Stimulated activated CD4-positive, alpha-beta T cell treated with anti-CD3 and anti-CD28 coated beads, Interleukin-4, amount 100 ng/mL, for 24 hours (primary cell): ENCODE results near the gene ZNF571.

Source experiments
- DNase-seq: peaks from one replicate; pipeline ENCODE4 v3.0.0-alpha.2; 2020

Gene ZNF571

GRCh38 chr19:37594304-37594981 is at the start of gene ZNF571, which contains the start of gene ZNF540:
ZNF571 (minus strand) TSS chr19:37594792; CDS start chr19:37586676, 8,116 bp downstream.
ZNF540 (plus strand) TSS chr19:37594876; CDS start chr19:37598448, 3,572 bp downstream.
- DNase-seq = peak; percentile 94

- no peak for DNase-seq
These were observed 40.8 kb upstream of the ZNF571 start for GRCh38 chr19:37635076-37636056.

- DNase-seq = peak; percentile 58
These were observed 390 bp upstream of the ZNF571 start for GRCh38 chr19:37594982-37595382.

- DNase-seq = no peak
These were observed 642 bp downstream of the ZNF571 start for GRCh38 chr19:37593996-37594303.

GRCh38 chr19:37583340-37583739 is 11.3 kb downstream of the ZNF571 start:
- no peak for DNase-seq

GRCh38 chr19:37572203-37572602 is 22.4 kb downstream of the ZNF571 start:
- DNase-seq = no peak

- no peak for DNase-seq
These were observed 29.3 kb downstream of the ZNF571 start for GRCh38 chr19:37565370-37565669.

- no peak for DNase-seq
These were observed 29.8 kb downstream of the ZNF571 start for GRCh38 chr19:37564624-37565369.

GRCh38 chr19:37563518-37563917 is 31.1 kb downstream of the ZNF571 start:
- DNase-seq = no peak

GRCh38 chr19:37551129-37551993 is 43.2 kb downstream of the ZNF571 start:
- peak; percentile 27 for DNase-seq

- no peak for DNase-seq
These were observed 57.1 kb downstream of the ZNF571 start for GRCh38 chr19:37537391-37537947.

GRCh38 chr19:37519890-37520289 is 74.7 kb downstream of the ZNF571 start:
- DNase-seq = no peak
